H1 (cell line): ENCODE results near the gene MARCHF10. TPM values are rescaled to one million over a fixed set of nuclear protein-coding genes. Genes with fewer than 3 reads are reported as not detected.

Source experiments
- BCL11A ChIP-seq, 2 experiments: IDR thresholded peaks; one replicate each; pipeline ENCODE4 v1.6.1; 2011; ENCODE audit warnings: low read depth in 2 of 2, low read length in 2 of 2, mild to moderate bottlenecking in 2 of 2
- CBX8 ChIP-seq: fragments of 300-800, 300-1000 bp; sonication (generic); IDR thresholded peaks from 2 replicates; pipeline ENCODE4 v1.7.1; 2016; ENCODE audit warnings: low read depth, low read length, borderline replicate concordance
- CHD2 ChIP-seq: IDR thresholded peaks from 2 replicates; pipeline ENCODE4 v1.6.1; 2012; ENCODE audit warnings: low read length, improper control_type of control experiment
- CREB1 ChIP-seq: IDR thresholded peaks from 2 replicates; pipeline ENCODE4 v1.6.1; 2012; ENCODE audit warnings: inconsistent platforms
- HDAC2 ChIP-seq, 2 experiments: fragments of 300-600 bp in 1 of 2; sonication (generic) in 1 of 2; IDR thresholded peaks; 2 replicates each; pipeline ENCODE4 v1.6.1; 2011 to 2012; ENCODE audit warnings: low read depth in 2 of 2, low read length in 2 of 2, mild to moderate bottlenecking in 2 of 2, moderate library complexity in 2 of 2, borderline replicate concordance in 1 of 2, inconsistent platforms in 1 of 2
- JUND ChIP-seq: IDR thresholded peaks from 2 replicates; pipeline ENCODE4 v1.6.1; 2011; ENCODE audit warnings: mild to moderate bottlenecking, improper control_type of control experiment, low read length
- KDM4A ChIP-seq: IDR thresholded peaks from one replicate; pipeline ENCODE4 v1.7.1; 2012; ENCODE audit warnings: low read depth, mild to moderate bottlenecking, moderate library complexity, low read length, inconsistent platforms; ENCODE audit not compliant: severe bottlenecking
- NRF1 ChIP-seq: IDR thresholded peaks from 2 replicates; pipeline ENCODE4 v1.6.1; 2011; ENCODE audit warnings: mild to moderate bottlenecking, low read depth, low read length, improper control_type of control experiment
- RBBP5 ChIP-seq: IDR thresholded peaks from 2 replicates; pipeline ENCODE4 v1.7.1; 2012; ENCODE audit warnings: low read depth, mild to moderate bottlenecking, inconsistent platforms, low read length, moderate library complexity, borderline replicate concordance
- RNF2 ChIP-seq: fragments of 200-900, 300-1000 bp; sonication (generic); IDR thresholded peaks from 2 replicates; pipeline ENCODE4 v1.7.1; 2016; ENCODE audit warnings: borderline replicate concordance, low read depth, mild to moderate bottlenecking, antibody characterized with exemption, low read length; ENCODE audit not compliant: poor library complexity, severe bottlenecking; ENCODE audit errors: missing control alignments
- SAP30 ChIP-seq: fragments of 300-600 bp; sonication (generic); IDR thresholded peaks from 2 replicates; pipeline ENCODE4 v1.7.1; 2012; ENCODE audit warnings: low read length, moderate library complexity, mild to moderate bottlenecking, inconsistent platforms; ENCODE audit not compliant: insufficient read depth, insufficient replicate concordance
- SP4 ChIP-seq: IDR thresholded peaks from 2 replicates; pipeline ENCODE4 v1.6.1; 2012; ENCODE audit warnings: low read length, inconsistent platforms
- SUZ12 ChIP-seq: fragments of 200-600 bp; sonication (generic); IDR thresholded peaks from 2 replicates; pipeline ENCODE4 v1.6.1; 2012; ENCODE audit warnings: mild to moderate bottlenecking, inconsistent platforms, low read length, moderate library complexity, mixed read lengths
- TBP ChIP-seq: IDR thresholded peaks from 2 replicates; pipeline ENCODE4 v1.6.1; 2011; ENCODE audit warnings: low read depth, low read length, improper control_type of control experiment
- TCF12 ChIP-seq: IDR thresholded peaks from 2 replicates; pipeline ENCODE4 v1.6.1; 2011; ENCODE audit warnings: low read depth, mild to moderate bottlenecking, low read length
- polyA plus RNA-seq, 7 experiments: library from polyadenylated mRNA; depleted of rRNA in 3 of 7; stranded (reverse) in 5 of 7; unstranded in 2 of 7; fragments of >200 nt in 5 of 7; fragments of 200-250 nt in 2 of 7; gene quantifications; 1 replicate in 5 of 7; 2 replicates in 1 of 7; 4 replicates in 1 of 7; pipeline versions ENCODE4 v1.2.1 to v1.2.3, GENCODE V29; 2011 to 2013; ENCODE audit warnings: missing spikeins in 2 of 7, mixed read lengths in 2 of 7
- total RNA-seq: library from RNA; stranded (reverse); fragmentation: NEBNext Ultra II Directional; extraction: Animal tissue kit (Norgen Biotek cat#: 25700); gene quantifications from 2 replicates; pipeline ENCODE4 v1.2.1, GENCODE V29; 2021
- TF ChIP-seq, protein P1 (sequence below), 3 experiments: IDR thresholded peaks; 1 replicate in 2 of 3; 2 replicates in 1 of 3; pipeline versions ENCODE4 v1.5.1 to v1.6.1; 2011; ENCODE audit warnings: low read length in 3 of 3, mild to moderate bottlenecking in 3 of 3, inconsistent platforms in 2 of 3, low read depth in 1 of 3, moderate library complexity in 1 of 3; ENCODE audit not compliant: insufficient read depth in 1 of 3; ENCODE audit errors: control extremely low read depth in 1 of 3
- TF ChIP-seq, protein P2 (sequence below): IDR thresholded peaks from 2 replicates; pipeline ENCODE4 v1.6.1; 2012; ENCODE audit warnings: inconsistent platforms
- TF ChIP-seq, protein P3 (sequence below): IDR thresholded peaks from 2 replicates; pipeline ENCODE4 v1.6.1; 2012; ENCODE audit warnings: inconsistent platforms

The MARCHF10 gene
- total and polyA plus RNA-seq, 2 of the 8 experiments (the other 6 are each of a cell fraction or from before 2014, with no cell fraction given): 0.48 to 0.73 TPM

DNA sequence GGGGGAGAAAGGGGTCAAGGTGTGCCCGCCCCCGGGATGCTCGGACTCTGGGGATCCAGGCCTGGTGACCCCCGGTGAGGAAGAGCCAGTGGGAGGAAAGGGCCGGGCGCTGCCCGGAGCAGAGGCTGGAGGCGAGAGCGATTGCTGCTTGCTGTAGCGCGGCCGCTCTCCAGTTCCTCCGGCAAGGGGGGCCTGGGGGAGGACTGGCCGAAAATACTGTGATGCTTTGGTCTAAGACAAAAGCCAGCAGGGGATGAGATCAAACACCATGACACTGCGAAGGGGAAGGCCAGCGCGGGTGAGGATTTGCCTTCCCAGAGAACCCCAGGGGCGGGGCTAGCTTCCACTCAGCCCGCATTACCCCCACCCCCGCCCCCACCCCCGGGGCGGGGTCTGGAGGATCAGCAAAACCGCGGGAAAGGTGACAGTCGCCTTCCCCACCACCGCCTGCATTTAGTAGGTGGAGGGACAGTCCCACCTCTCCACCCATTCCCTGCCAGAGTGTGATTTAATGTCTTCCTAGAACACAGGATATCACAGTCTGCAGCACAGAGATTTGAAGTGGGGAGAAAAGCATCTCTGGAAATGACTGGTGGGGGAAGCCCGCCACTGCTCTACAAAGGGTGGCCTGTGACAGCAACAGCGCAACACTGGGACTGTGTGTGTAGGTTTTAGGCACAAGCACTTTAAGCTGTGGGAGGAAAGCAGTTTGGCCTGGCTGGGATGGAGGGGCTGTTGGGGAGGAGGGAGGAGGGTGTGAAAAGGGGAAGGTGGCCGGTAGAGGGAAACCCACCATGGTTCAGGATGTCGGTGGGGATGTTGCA lies 154.9 kb downstream of the MARCHF10 start (continued):
- TF ChIP-seq CHD2 (no peak), KDM4A (no peak), HDAC2 (IDR thresholded peaks at IDR 0.05; ENCODE audit: borderline replicate concordance in 1 of 2, low read depth in 2 of 2, low read length in 2 of 2) (no peak; a peak in 1 of 4 replicates), CREB1 (0 out of 2 replicates have a peak, but pooled peaks have one; percentile 22), TBP (no peak), CBX8 (no peak), NRF1 (no peak), SAP30 (no peak), RNF2 (no peak), BCL11A (IDR thresholded peaks at IDR 0.05; ENCODE audit: low read depth in 2 of 2, low read length in 2 of 2) (no peak), RBBP5 (no peak; the same call in 1 of the 2 replicates), TCF12 (no peak), JUND (no peak), SUZ12 (no peak), SP4 (no peak)
- TF ChIP-seq, protein P1, sequence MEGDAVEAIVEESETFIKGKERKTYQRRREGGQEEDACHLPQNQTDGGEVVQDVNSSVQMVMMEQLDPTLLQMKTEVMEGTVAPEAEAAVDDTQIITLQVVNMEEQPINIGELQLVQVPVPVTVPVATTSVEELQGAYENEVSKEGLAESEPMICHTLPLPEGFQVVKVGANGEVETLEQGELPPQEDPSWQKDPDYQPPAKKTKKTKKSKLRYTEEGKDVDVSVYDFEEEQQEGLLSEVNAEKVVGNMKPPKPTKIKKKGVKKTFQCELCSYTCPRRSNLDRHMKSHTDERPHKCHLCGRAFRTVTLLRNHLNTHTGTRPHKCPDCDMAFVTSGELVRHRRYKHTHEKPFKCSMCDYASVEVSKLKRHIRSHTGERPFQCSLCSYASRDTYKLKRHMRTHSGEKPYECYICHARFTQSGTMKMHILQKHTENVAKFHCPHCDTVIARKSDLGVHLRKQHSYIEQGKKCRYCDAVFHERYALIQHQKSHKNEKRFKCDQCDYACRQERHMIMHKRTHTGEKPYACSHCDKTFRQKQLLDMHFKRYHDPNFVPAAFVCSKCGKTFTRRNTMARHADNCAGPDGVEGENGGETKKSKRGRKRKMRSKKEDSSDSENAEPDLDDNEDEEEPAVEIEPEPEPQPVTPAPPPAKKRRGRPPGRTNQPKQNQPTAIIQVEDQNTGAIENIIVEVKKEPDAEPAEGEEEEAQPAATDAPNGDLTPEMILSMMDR (IDR thresholded peaks at IDR 0.05; ENCODE audit: control extremely low read depth in 1 of 3, insufficient read depth in 1 of 3, low read depth in 1 of 3, low read length in 3 of 3): peak in 1 of 3 experiments; percentile 2; a peak in 1 of 4 replicates
- TF ChIP-seq, protein P2, sequence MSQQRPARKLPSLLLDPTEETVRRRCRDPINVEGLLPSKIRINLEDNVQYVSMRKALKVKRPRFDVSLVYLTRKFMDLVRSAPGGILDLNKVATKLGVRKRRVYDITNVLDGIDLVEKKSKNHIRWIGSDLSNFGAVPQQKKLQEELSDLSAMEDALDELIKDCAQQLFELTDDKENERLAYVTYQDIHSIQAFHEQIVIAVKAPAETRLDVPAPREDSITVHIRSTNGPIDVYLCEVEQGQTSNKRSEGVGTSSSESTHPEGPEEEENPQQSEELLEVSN: peak; percentile 86
- TF ChIP-seq, protein P3, sequence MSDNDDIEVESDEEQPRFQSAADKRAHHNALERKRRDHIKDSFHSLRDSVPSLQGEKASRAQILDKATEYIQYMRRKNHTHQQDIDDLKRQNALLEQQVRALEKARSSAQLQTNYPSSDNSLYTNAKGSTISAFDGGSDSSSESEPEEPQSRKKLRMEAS: no peak
